ENCODE results near the gene ZNF654. TPM values are rescaled to one million over a fixed set of nuclear protein-coding genes. Genes with fewer than 3 reads are reported as not detected.

Gene ZNF654
- total RNA-seq, 1 experiment from 2014 or later: 7.0 TPM

DNA sequence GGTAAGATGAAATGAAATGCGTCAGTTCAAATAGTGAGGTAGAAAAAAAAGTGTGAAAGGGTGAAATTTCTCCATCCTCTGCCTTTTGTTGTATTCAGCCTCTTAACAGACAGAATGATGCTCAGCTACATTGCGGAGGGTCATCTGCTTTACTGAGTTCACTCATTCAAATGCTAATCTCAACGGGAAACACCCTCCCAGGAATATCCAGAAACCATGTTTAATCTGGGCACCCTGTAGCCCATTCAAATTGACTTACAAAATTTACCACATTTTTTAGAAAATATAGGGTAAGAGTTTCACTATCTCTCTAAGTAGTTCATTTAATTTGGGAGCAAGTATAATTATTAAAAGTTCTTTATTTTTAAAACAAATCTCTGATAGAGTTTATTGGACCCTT lies 133.6 kb downstream of the ZNF654 start (continued):
- TF ChIP-seq EZH2phosphoT487 (IDR thresholded peaks at IDR 0.05; ENCODE audit: borderline replicate concordance): no peak
- TF ChIP-seq TCF7L2 (IDR thresholded peaks at IDR 0.05; ENCODE audit: borderline replicate concordance, extremely low read depth, insufficient read depth, insufficient read length): no peak

Other genes with a start within 250 kb of the ZNF654 start
- gene CGGBP1, start 250 bp upstream of the ZNF654 start, total RNA-seq (2021; ENCODE audit: unreplicated experiment): 52.7 TPM
- gene C3orf38, start 90.7 kb downstream of the ZNF654 start, total RNA-seq (2021; ENCODE audit: unreplicated experiment): 18.6 TPM

Data from HCT116 (cell line).